Activated CD4-positive, alpha-beta memory T cell treated with anti-CD3 and anti-CD28 coated beads for 36 hours (primary cell): ENCODE results near the gene TMOD2. TPM values are rescaled to one million over a fixed set of nuclear protein-coding genes. Genes with fewer than 3 reads are reported as not detected.
A peak's percentile ranks its signal among the peaks of the same experiment; 100 is the strongest.

Experiments
- CTCF ChIA-PET: fragments of 350-600 bp; sonication (Branson Sonifier 250); formaldehyde crosslinking; loops from one replicate; lab custom pipeline; 2021; ENCODE audit warnings: antibody characterized with exemption, inconsistent platforms; lab: Charles Lee
- POLR2A ChIA-PET: fragments of 350-600 bp; sonication (Branson Sonifier 250); formaldehyde crosslinking; loops from one replicate; lab custom pipeline; 2021; ENCODE audit warnings: antibody characterized with exemption; lab: Charles Lee
- DNase-seq: peaks from one replicate; pipeline ENCODE4 v3.0.0-alpha.2; 2020
- H3K27ac Mint-ChIP-seq: one replicate; pipeline ENCODE4 v1.8.0; 2021; ENCODE audit warnings: mixed read lengths
- H3K27me3 Mint-ChIP-seq: one replicate; pipeline ENCODE4 v1.8.0; 2021; ENCODE audit warnings: mixed read lengths
- H3K36me3 Mint-ChIP-seq: one replicate; pipeline ENCODE4 v1.8.0; 2021; ENCODE audit warnings: mixed read lengths
- H3K4me1 Mint-ChIP-seq: one replicate; pipeline ENCODE4 v1.8.0; 2021; ENCODE audit warnings: low read depth, mixed read lengths
- H3K4me3 Mint-ChIP-seq: one replicate; pipeline ENCODE4 v1.8.0; 2021; ENCODE audit warnings: mild to moderate bottlenecking, mixed read lengths
- H3K9me3 Mint-ChIP-seq: one replicate; pipeline ENCODE4 v1.8.0; 2021; ENCODE audit warnings: mixed read lengths
- intact Hi-C: fragments of 100-400 bp; cut with micrococcal nuclease; formaldehyde crosslinking; loops from one replicate; pipeline ENCODE4 v1.15.1; 2023
- total RNA-seq, 2 experiments: library from RNA; stranded (reverse); gene quantifications; one replicate each; pipeline ENCODE4 v1.2.3, GENCODE V29; 2021

TMOD2 gene
- total RNA-seq, 2 experiments from 2014 or later: 6.7 to 7.9 TPM

- POLR2A ChIA-PET: interaction anchor here (1.0 kb wide), 1 partner anchor 16 kb away, joined by 3 read pairs; the partner anchor contains the start of gene LYSMD2
- H3K4me1 Mint-ChIP-seq: peaks cover 36% of the 10 kb centered on the region
- intact Hi-C loops: no loop called here
- DNase-seq: no peak
- H3K9me3 Mint-ChIP-seq: no peaks in the 10 kb centered on the region
- no peak overlapping the region for H3K27ac Mint-ChIP-seq
- H3K27me3 Mint-ChIP-seq: no peaks in the 10 kb centered on the region
- CTCF ChIA-PET: no interaction called here
- no peak overlapping the region for H3K4me3 Mint-ChIP-seq
- peaks cover 15% of the 10 kb centered on the region for H3K36me3 Mint-ChIP-seq
Measured at GRCh38 chr15:51721199-51721960, 30.0 kb upstream of the TMOD2 start.

DNA sequence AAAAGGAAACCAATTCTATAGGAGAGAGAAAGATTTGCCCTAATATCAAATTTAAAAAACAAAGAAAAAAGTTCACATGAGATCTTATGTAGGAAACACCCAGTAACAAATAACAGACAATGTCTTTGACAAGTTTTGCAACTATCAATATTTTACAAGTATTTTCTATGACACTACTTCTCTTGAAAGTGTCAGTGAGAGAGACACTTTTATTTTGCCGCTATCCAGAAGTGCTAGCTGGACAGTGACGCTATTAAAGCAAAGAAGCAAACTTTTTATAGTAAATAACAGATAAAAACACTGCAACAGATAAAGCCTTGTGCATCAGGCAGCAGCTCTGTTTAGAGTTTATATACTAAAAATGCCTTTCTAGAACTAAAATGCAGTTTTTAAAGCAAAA, 27.2 kb upstream of the TMOD2 start:
- Mint-ChIP-seq H3K4me3 (no peak overlapping the region), H3K27me3 (no peaks in the 10 kb centered on the region), H3K4me1 (peaks cover 52% of the 10 kb centered on the region), H3K36me3 (peaks cover 17% of the 10 kb centered on the region), H3K9me3 (no peaks in the 10 kb centered on the region), H3K27ac (no peak overlapping the region)
- ChIA-PET CTCF (no interaction called here), POLR2A (no interaction called here)
- intact Hi-C loops: no loop called here
- no peak for DNase-seq

DNA sequence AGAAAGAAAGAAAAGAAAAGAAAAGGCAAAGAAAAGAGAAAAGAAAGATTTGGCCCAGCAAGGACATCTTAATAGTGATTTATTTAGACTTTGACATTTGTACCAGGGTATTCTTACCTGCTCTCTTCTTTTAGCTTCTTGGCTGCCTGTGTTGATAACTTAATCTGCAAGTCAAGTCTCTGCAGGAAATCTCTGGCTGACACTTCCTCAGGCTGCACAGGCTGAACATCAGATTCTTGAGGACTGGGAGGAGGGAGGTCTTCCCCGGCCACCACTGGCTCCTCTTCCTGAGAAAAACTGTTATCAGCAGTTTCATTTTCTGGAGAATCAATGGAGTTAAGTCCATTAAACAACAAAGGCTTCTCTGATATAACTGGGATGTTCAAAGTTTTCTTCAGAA, 26.7 kb upstream of the TMOD2 start:
- ChIA-PET CTCF (interaction anchor here (1.0 to 2.4 kb wide), 3 partner anchors 11 to 74 kb away, joined by 3 to 11 read pairs (median 6); partner anchors contain the start of gene LYSMD2), POLR2A (no interaction called here)
- Mint-ChIP-seq H3K4me1 (peaks cover 56% of the 10 kb centered on the region), H3K27ac (no peak overlapping the region), H3K27me3 (no peaks in the 10 kb centered on the region), H3K36me3 (peaks cover 17% of the 10 kb centered on the region), H3K9me3 (no peaks in the 10 kb centered on the region), H3K4me3 (no peak overlapping the region)
- intact Hi-C loops: loop anchor here (5.0 kb wide), 1 partner anchor 42 kb away; the partner anchor contains the start of gene SCG3
- no peak for DNase-seq

- intact Hi-C loops: loop anchor here (2.0 to 5.0 kb wide), 2 partner anchors 44 to 50 kb away; partner anchors contain the start of gene SCG3
- Mint-ChIP-seq H3K27ac (no peak overlapping the region), H3K9me3 (no peaks in the 10 kb centered on the region), H3K36me3 (peaks cover 13% of the 10 kb centered on the region), H3K4me1 (peaks cover 64% of the 10 kb centered on the region), H3K27me3 (no peaks in the 10 kb centered on the region), H3K4me3 (no peak overlapping the region)
- POLR2A ChIA-PET: interaction anchor here (1.0 kb wide), 1 partner anchor 11 kb away, joined by 4 read pairs; the partner anchor contains the start of gene LYSMD2
- CTCF ChIA-PET: interaction anchor here (1.9 to 2.4 kb wide), 3 partner anchors 11 to 76 kb away, joined by 6 to 11 read pairs (median 8); partner anchors contain the start of gene LYSMD2
- DNase-seq: peak; percentile 69
Measured at GRCh38 chr15:51726302-51727073, 24.9 kb upstream of the TMOD2 start.

- peaks cover 64% of the 10 kb centered on the region for H3K4me1 Mint-ChIP-seq
- peak; percentile 46 for DNase-seq
- no peak overlapping the region for H3K27ac Mint-ChIP-seq
- no peaks in the 10 kb centered on the region for H3K9me3 Mint-ChIP-seq
- CTCF ChIA-PET: interaction anchor here (0.8 to 2.4 kb wide), 2 partner anchors 49 to 77 kb away, joined by 3 to 11 read pairs; no protein-coding TSS in a partner anchor
- no peak overlapping the region for H3K4me3 Mint-ChIP-seq
- intact Hi-C loops: loop anchor here (2.0 to 5.0 kb wide), 2 partner anchors 45 to 49 kb away; partner anchors contain the start of gene SCG3
- peaks cover 7% of the 10 kb centered on the region for H3K36me3 Mint-ChIP-seq
- POLR2A ChIA-PET: no interaction called here
- H3K27me3 Mint-ChIP-seq: no peaks in the 10 kb centered on the region
Measured at GRCh38 chr15:51727141-51727897, 24.1 kb upstream of the TMOD2 start.

GRCh38 chr15:51731549-51732267, 19.7 kb upstream of the TMOD2 start:
- H3K9me3 Mint-ChIP-seq: no peaks in the 10 kb centered on the region
- peaks cover 9% of the 10 kb centered on the region for H3K36me3 Mint-ChIP-seq
- peak overlapping the region; percentile 77 for H3K27ac Mint-ChIP-seq
- H3K4me1 Mint-ChIP-seq: peaks cover 79% of the 10 kb centered on the region
- ChIA-PET CTCF (interaction anchor here (0.9 to 6.3 kb wide), 3 partner anchors 11 to 81 kb away, joined by 3 to 34 read pairs (median 4); no protein-coding TSS in a partner anchor), POLR2A (no interaction called here)
- H3K4me3 Mint-ChIP-seq: peak overlapping the region; percentile 66
- H3K27me3 Mint-ChIP-seq: no peaks in the 10 kb centered on the region
- intact Hi-C loops: loop anchor here (1.0 to 10.0 kb wide), 2 partner anchors 107 to 131 kb away; partner anchors contain the start of gene DMXL2
- DNase-seq: peak; percentile 45

DNA sequence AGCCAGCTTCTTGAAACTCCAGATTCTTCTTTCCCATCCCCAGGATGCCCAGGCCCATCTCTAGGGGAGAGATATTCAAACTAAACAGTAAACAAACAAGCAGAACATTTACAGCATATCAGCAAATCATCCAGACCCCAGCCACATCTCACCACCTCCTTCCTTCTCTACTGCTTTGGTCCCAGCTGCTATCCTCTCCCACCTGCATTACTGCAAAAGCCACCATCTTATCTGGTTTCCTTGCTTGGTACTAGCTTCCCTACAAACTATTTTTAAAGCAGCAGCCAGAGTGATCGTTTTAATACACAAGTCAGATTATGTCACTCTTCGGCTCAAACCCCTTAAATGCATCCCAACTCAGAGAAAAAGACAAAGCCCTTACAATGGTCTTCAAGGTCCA, 18.8 kb upstream of the TMOD2 start:
- Mint-ChIP-seq H3K27me3 (no peaks in the 10 kb centered on the region), H3K4me3 (no peak overlapping the region)

DNA sequence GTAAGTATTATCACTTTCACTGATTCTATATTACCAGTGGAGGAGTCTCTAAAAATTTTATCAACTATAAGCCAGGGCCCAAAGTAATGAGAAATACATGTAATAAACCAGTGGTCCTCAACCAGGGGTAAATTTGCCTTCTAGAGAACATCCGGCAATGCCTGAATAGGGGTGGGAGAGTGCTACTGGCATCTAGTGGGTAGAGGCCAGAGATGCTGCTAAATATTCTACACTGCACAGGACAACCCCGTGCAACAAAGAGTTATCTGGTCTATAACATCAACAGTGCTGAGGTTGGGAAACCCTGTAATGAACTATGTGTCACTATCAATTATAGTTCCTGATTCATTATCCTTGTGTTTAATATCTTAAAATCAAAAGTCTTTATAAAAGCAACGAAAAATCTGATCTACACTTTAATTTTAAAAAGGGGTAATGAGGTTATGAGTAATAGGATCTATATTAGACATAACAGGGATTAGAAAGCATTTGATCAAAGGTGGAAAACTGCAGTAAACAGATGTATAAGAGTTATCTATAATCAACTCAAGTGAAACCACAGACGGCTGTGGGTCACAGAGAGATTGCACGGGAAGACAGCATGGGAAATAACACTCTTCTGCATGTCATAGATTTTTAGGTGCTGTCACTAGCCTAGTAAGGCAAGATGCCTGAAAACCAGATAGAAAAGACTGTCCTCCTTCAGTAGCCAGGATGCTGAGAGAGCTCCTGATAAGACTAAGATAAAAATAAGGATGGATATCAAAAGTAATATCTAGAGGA, 16.0 kb upstream of the TMOD2 start:
- POLR2A ChIA-PET: interaction anchor here (0.6 to 2.4 kb wide), 6 partner anchors 17 to 272 kb away, joined by 4 to 9 read pairs (median 5); partner anchors contain the start of genes DMXL2 and TMOD3
- H3K4me1 Mint-ChIP-seq: peaks cover 75% of the 10 kb centered on the region
- peak overlapping the region; percentile 85 for H3K27ac Mint-ChIP-seq
- H3K9me3 Mint-ChIP-seq: no peaks in the 10 kb centered on the region
- intact Hi-C loops: loop anchor here (1.0 to 10.0 kb wide), 11 partner anchors 16 to 1383 kb away; partner anchors contain the start of genes AP4E1, DMXL2, TMOD2 and TMOD3
- peak; percentile 44 for DNase-seq
- H3K36me3 Mint-ChIP-seq: peaks cover 4% of the 10 kb centered on the region
- H3K27me3 Mint-ChIP-seq: no peaks in the 10 kb centered on the region
- CTCF ChIA-PET: interaction anchor here (1.1 to 6.3 kb wide), 5 partner anchors 10 to 85 kb away, joined by 3 to 44 read pairs (median 21); no protein-coding TSS in a partner anchor
- peak overlapping the region; percentile 81 for H3K4me3 Mint-ChIP-seq

More for the DNA sequence above, 18.8 kb upstream of the TMOD2 start:
- ChIA-PET CTCF (interaction anchor here (0.6 to 6.3 kb wide), 4 partner anchors 10 to 164 kb away, joined by 3 to 34 read pairs (median 4); no protein-coding TSS in a partner anchor), POLR2A (no interaction called here)
- Mint-ChIP-seq H3K9me3 (no peaks in the 10 kb centered on the region), H3K36me3 (peaks cover 9% of the 10 kb centered on the region), H3K4me1 (peaks cover 71% of the 10 kb centered on the region), H3K27ac (peak overlapping the region; percentile 47)
- DNase-seq: no peak
- intact Hi-C loops: loop anchor here (10.0 kb wide), 1 partner anchor 108 kb away; the partner anchor contains the start of gene DMXL2

DNA sequence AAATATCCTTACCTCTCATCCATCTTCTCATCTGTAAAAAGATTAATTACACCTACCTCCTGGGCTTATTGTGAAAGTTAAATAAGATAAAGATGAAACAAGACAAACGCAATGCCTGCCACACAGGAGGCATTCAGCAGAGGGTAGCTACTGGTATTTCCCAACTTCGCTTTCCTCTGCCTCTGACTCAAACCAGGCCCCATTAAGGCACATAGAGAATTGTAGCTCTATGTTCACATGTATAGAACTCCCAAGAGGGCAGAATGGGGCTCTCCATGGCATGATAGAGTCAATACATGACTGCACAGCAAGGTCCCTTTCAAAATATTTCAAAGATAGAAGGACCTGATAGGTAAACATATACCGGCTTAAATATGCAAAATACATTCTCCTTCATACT, 15.3 kb upstream of the TMOD2 start:
- intact Hi-C loops: loop anchor here (1.0 to 10.0 kb wide), 10 partner anchors 15 to 1384 kb away; partner anchors contain the start of genes AP4E1, DMXL2, TMOD2 and TMOD3
- ChIA-PET POLR2A (interaction anchor here (0.6 to 2.4 kb wide), 7 partner anchors 16 to 485 kb away, joined by 3 to 9 read pairs (median 5); partner anchors contain the start of genes DMXL2 and TMOD3), CTCF (interaction anchor here (1.1 to 4.2 kb wide), 5 partner anchors 11 to 86 kb away, joined by 3 to 44 read pairs (median 9); no protein-coding TSS in a partner anchor)
- Mint-ChIP-seq H3K27ac (peak overlapping the region; percentile 85), H3K4me3 (peak overlapping the region; percentile 81), H3K36me3 (peaks cover 4% of the 10 kb centered on the region), H3K27me3 (no peaks in the 10 kb centered on the region), H3K9me3 (no peaks in the 10 kb centered on the region), H3K4me1 (peaks cover 69% of the 10 kb centered on the region)
- peak; percentile 59 for DNase-seq
